ENCODE results near the gene FGF13. TPM values are rescaled to one million over a fixed set of nuclear protein-coding genes. Genes with fewer than 3 reads are reported as not detected.

Gene FGF13
- polyA plus RNA-seq (235 and 242 TPM in 2 replicates), polyA minus RNA-seq (153 and 185 TPM in 2 replicates)

- H4K20me1 ChIP-seq (ENCODE audit: insufficient read depth) = no peaks in the 10 kb centered on the region
- H3F3A ChIP-seq (ENCODE audit: insufficient read depth, low read length, poor library complexity, severe bottlenecking) = no peaks in the 10 kb centered on the region
- no peaks in the 10 kb centered on the region for H3K27me3 ChIP-seq (ENCODE audit: insufficient read depth, low read depth, low read length)
- peak within 1 kb of the TSS; percentile 63 for H3K9ac ChIP-seq (ENCODE audit: low read length)
- H3K4me3 ChIP-seq (ENCODE audit: low read length) = peak within 1 kb of the TSS; percentile 72
- H3K27ac ChIP-seq (ENCODE audit: low read length) = no peak within 1 kb of the TSS
- H3K4me2 ChIP-seq (ENCODE audit: low read length) = no peak within 1 kb of the TSS
- TF ChIP-seq MXI1 (conservative IDR thresholded peaks at IDR 0.05; ENCODE audit: poor library complexity, severe bottlenecking) (no peak), TAF1 (IDR thresholded peaks at IDR 0.05; ENCODE audit: low read depth) (no peak), EZH2 (IDR thresholded peaks at IDR 0.05; ENCODE audit: borderline replicate concordance, insufficient read depth, low read length, poor library complexity, severe bottlenecking) (no peak), RAD21 (conservative IDR thresholded peaks at IDR 0.05) (peak; percentile 84), SMC3 (conservative IDR thresholded peaks at IDR 0.05; ENCODE audit: poor library complexity) (peak; percentile 86), REST (IDR thresholded peaks at IDR 0.05; ENCODE audit: borderline replicate concordance) (no peak), POLR2AphosphoS5 (IDR thresholded peaks at IDR 0.05) (no peak), CTCF (IDR thresholded peaks at IDR 0.05; ENCODE audit: poor library complexity, severe bottlenecking) (peak; percentile 77), EP300 (conservative IDR thresholded peaks at IDR 0.05; ENCODE audit: poor library complexity, severe bottlenecking) (no peak)
- no peaks in the 10 kb centered on the region for H3K9me2 ChIP-seq (ENCODE audit: insufficient read depth, low read length)
- no peak within 1 kb of the TSS for H2AFZ ChIP-seq (ENCODE audit: low read depth, low read length)
- no peaks in the 10 kb centered on the region for H3K9me3 ChIP-seq (ENCODE audit: low read length)
- H3K36me3 ChIP-seq (ENCODE audit: insufficient read depth, low read length) = no peaks in the 10 kb centered on the region
- H3K79me2 ChIP-seq (replicated peaks; ENCODE audit: insufficient read depth, low read length) = no peaks in the 10 kb centered on the region
Measured at GRCh38 chrX:138711399-138712347, at the start of gene FGF13. FGF13 (minus strand) TSS chrX:138711717; CDS start chrX:138711003, 714 bp downstream.

GRCh38 chrX:138759217-138759943, 47.9 kb upstream of the FGF13 start:
- H3K27me3 ChIP-seq (ENCODE audit: insufficient read depth, low read depth, low read length) = no peaks in the 10 kb centered on the region
- no peak overlapping the region for H3K9ac ChIP-seq (ENCODE audit: low read length)
- no peaks in the 10 kb centered on the region for H3K79me2 ChIP-seq (replicated peaks; ENCODE audit: insufficient read depth, low read length)
- H3K36me3 ChIP-seq (ENCODE audit: insufficient read depth, low read length) = no peaks in the 10 kb centered on the region
- H3F3A ChIP-seq (ENCODE audit: insufficient read depth, low read length, poor library complexity, severe bottlenecking) = no peaks in the 10 kb centered on the region
- no peak overlapping the region for H3K4me3 ChIP-seq (ENCODE audit: low read length)
- no peaks in the 10 kb centered on the region for H3K9me3 ChIP-seq (ENCODE audit: low read length)
- H3K27ac ChIP-seq (ENCODE audit: low read length) = no peak overlapping the region
- no peak overlapping the region for H2AFZ ChIP-seq (ENCODE audit: low read depth, low read length)
- TF ChIP-seq POLR2AphosphoS5 (IDR thresholded peaks at IDR 0.05) = no peak
- TF ChIP-seq RAD21 (conservative IDR thresholded peaks at IDR 0.05) = no peak
- no peak for TF ChIP-seq TAF1 (IDR thresholded peaks at IDR 0.05; ENCODE audit: low read depth)
- H4K20me1 ChIP-seq (ENCODE audit: insufficient read depth) = no peaks in the 10 kb centered on the region
- H3K9me2 ChIP-seq (ENCODE audit: insufficient read depth, low read length) = no peaks in the 10 kb centered on the region
- no peak overlapping the region for H3K4me2 ChIP-seq (ENCODE audit: low read length)
